Body of pancreas (tissue), 4 donors: Measurements from ENCODE around the gene IFT27. TPM values are rescaled to one million over a fixed set of nuclear protein-coding genes. Genes with fewer than 3 reads are reported as not detected.

Source experiments
- ATAC-seq: fragments of 150-250 bp; one replicate; pipeline ENCODE4 v1.9.1; 2016
- DNase-seq, 4 donors: peaks; one replicate each; pipeline ENCODE4 v3.0.0-alpha.2; 2019
- H3K27ac ChIP-seq, 4 donors: fragments of 200-600 bp; sonication (generic); 1 replicate in 3 of 4; 2 replicates in 1 of 4; pipeline versions ENCODE4 v1.5.1 to v1.6.1; 2016 to 2019; ENCODE audit warnings: mild to moderate bottlenecking in 1 of 4, mixed read lengths in 1 of 4, moderate library complexity in 1 of 4
- H3K27me3 ChIP-seq, 2 donors: fragments of 200-600 bp; sonication (generic); one replicate each; pipeline ENCODE4 v1.6.0; 2016; ENCODE audit warnings: mild to moderate bottlenecking in 1 of 2
- H3K36me3 ChIP-seq, 2 donors: fragments of 200-600 bp; sonication (generic); replicated peaks in 1 of 2; 2 replicates each; pipeline ENCODE4 v1.5.1; 2016; ENCODE audit warnings: low read depth in 2 of 2; ENCODE audit not compliant: insufficient read depth in 1 of 2
- H3K4me1 ChIP-seq: fragments of 200-600 bp; sonication (generic); one replicate; pipeline ENCODE4 v1.6.0; 2016
- H3K4me3 ChIP-seq, 2 donors: fragments of 200-600 bp; sonication (generic); 1 replicate in 1 of 2; 2 replicates in 1 of 2; pipeline ENCODE4 v1.5.1; 2016 to 2019
- H3K9me3 ChIP-seq, 3 donors: fragments of 200-600 bp; sonication (generic); 1 replicate in 2 of 3; 2 replicates in 1 of 3; pipeline ENCODE4 v1.5.1; 2016
- POLR2A ChIP-seq, 3 donors: fragments of 450-650 bp; IDR thresholded peaks; one replicate each; pipeline ENCODE4 v1.6.1; 2016; ENCODE audit warnings: antibody characterized with exemption in 3 of 3, mild to moderate bottlenecking in 2 of 3
- WGBS, 2 donors: methylation state at CpG; one replicate each; pipeline ENCODE4 v1.1.5; 2017; 5-methylcytosine and 5-hydroxymethylcytosine counted together
- intact Hi-C: fragments of 100-400 bp; cut with DNase I; formaldehyde crosslinking; loops from one replicate; pipeline ENCODE4 v1.15.1; 2023
- total RNA-seq, 2 donors: library from RNA; depleted of rRNA; stranded (reverse); fragments of >200 nt; gene quantifications; one replicate each; pipeline ENCODE4 v1.1.0, GENCODE V29; 2016
- TF ChIP-seq, protein P1 (sequence below), 7 experiments: fragments of 450-650 bp in 4 of 7; fragments of 200-600 bp in 3 of 7; sonication (generic) in 3 of 7; IDR thresholded peaks; one replicate each; pipeline ENCODE4 v1.5.1; 2016 to 2019; ENCODE audit warnings: antibody characterized with exemption in 7 of 7

Gene IFT27
- total RNA-seq, 2 donors from 2014 or later, result 7.6 to 15.8 TPM

DNA sequence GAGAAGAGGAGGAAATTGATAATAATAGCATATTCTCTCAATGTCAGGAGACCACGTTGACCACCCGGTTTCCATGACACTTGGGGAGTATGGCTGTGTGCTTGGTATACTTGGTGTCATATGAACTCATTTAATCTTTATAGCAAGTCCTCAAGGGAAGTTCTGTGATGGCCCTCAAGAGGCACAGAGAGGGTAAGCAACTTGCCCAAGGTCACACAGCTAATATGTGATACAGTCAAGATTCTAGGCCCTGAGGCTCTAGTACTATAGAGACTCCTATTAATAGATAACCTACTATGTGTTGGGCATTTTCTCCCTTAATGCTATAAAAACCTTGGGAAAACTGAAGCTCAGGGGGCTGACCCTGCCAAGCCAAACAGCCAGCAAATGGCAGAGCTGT is 61.8 kb downstream of the IFT27 start:
- no peak for ATAC-seq
- intact Hi-C loops, result no loop called here

DNA sequence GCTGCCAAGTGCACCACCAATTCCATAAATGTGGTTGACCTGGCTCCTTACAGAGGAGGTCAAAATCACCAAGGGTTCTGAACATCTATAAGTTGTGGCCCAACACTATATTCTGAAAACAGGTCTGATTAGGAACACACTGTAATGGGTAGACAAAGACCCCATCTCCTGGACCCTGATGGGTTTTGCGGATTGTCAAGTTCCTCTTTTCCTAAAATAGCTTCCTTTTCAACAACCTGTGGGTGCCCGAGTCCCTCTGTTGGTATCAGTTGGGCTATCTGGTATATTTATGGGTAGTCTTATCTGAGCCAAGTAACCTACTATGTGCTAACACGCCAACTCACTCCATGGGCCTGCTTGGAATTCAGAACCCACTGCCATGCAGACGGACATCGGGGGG is 62.5 kb downstream of the IFT27 start:
- Histone ChIP-seq H3K27me3 (no peaks in the 10 kb centered on the region), H3K36me3 (no peaks in the 10 kb centered on the region), H3K9me3 (no peaks in the 10 kb centered on the region), H3K4me1 (no peaks in the 10 kb centered on the region), H3K27ac (no peak overlapping the region), H3K4me3 (no peak overlapping the region)
- intact Hi-C loops, result no loop called here
- WGBS, 2 donors, result 82 to 91% methylated on average over 5 of the region's 5 CpGs
- TF ChIP-seq, protein P1, sequence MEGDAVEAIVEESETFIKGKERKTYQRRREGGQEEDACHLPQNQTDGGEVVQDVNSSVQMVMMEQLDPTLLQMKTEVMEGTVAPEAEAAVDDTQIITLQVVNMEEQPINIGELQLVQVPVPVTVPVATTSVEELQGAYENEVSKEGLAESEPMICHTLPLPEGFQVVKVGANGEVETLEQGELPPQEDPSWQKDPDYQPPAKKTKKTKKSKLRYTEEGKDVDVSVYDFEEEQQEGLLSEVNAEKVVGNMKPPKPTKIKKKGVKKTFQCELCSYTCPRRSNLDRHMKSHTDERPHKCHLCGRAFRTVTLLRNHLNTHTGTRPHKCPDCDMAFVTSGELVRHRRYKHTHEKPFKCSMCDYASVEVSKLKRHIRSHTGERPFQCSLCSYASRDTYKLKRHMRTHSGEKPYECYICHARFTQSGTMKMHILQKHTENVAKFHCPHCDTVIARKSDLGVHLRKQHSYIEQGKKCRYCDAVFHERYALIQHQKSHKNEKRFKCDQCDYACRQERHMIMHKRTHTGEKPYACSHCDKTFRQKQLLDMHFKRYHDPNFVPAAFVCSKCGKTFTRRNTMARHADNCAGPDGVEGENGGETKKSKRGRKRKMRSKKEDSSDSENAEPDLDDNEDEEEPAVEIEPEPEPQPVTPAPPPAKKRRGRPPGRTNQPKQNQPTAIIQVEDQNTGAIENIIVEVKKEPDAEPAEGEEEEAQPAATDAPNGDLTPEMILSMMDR (IDR thresholded peaks at IDR 0.05), result no peak
- no peak for TF ChIP-seq POLR2A (IDR thresholded peaks at IDR 0.05)
- DNase-seq, result no peak
- no peak for ATAC-seq

More for the DNA sequence above, 61.8 kb downstream of the IFT27 start:
- no peak for DNase-seq
- Histone ChIP-seq H3K36me3 (no peaks in the 10 kb centered on the region), H3K27ac (no peak overlapping the region), H3K4me1 (no peaks in the 10 kb centered on the region), H3K4me3 (no peak overlapping the region), H3K9me3 (no peaks in the 10 kb centered on the region), H3K27me3 (no peaks in the 10 kb centered on the region)
- 71 to 73% methylated on average over 2 of the region's 2 CpGs for WGBS, 2 donors
- TF ChIP-seq, protein P1 (IDR thresholded peaks at IDR 0.05), result no peak
- TF ChIP-seq POLR2A (IDR thresholded peaks at IDR 0.05), result no peak

Other genes starting within 250 kb of the IFT27 start
- 100 to 1,000 TPM; 136 to 177 TPM for gene EIF3D, start 247.0 kb downstream of the IFT27 start, total RNA-seq
- gene CACNG2, start 72.4 kb downstream of the IFT27 start, total RNA-seq, result not detected
- gene PVALB, start 40.9 kb upstream of the IFT27 start, total RNA-seq, result not detected
- gene NCF4, start 84.9 kb upstream of the IFT27 start, total RNA-seq, result 1 to 10 TPM; 5.9 to 6.0 TPM
- gene CSF2RB, start 137.5 kb upstream of the IFT27 start, total RNA-seq, result 1 to 10 TPM; 2.0 to 2.9 TPM
- 10 to 100 TPM; 73.8 to 91.1 TPM for gene TST, start 243.3 kb upstream of the IFT27 start, total RNA-seq
- 100 to 1,000 TPM; 173 TPM for gene MPST, start 243.6 kb upstream of the IFT27 start, total RNA-seq